HEK293 (cell line): ENCODE results near the gene PRR19.

ENCODE experiments used
- ATF2 ChIP-seq: fragments of 450-650 bp; formaldehyde crosslinking; IDR thresholded peaks from 2 replicates; pipeline ENCODE4 v1.5.1; 2016; ENCODE audit warnings: missing biosample characterization, missing genetic modification characterization, low read depth
- CTCF ChIP-seq: fragments of 450-650 bp; formaldehyde crosslinking; IDR thresholded peaks from 2 replicates; pipeline ENCODE4 v1.5.1; 2016; ENCODE audit warnings: missing biosample characterization, missing genetic modification characterization
- GLI4 ChIP-seq: fragments of 450-650 bp; formaldehyde crosslinking; IDR thresholded peaks from 2 replicates; pipeline ENCODE4 v1.5.1; 2016; ENCODE audit warnings: missing biosample characterization, missing genetic modification characterization
- MYNN ChIP-seq: fragments of 450-650 bp; formaldehyde crosslinking; IDR thresholded peaks from 2 replicates; pipeline ENCODE4 v1.5.1; 2016; ENCODE audit warnings: missing biosample characterization, missing genetic modification characterization, borderline replicate concordance
- SALL2 ChIP-seq: fragments of 450-650 bp; formaldehyde crosslinking; IDR thresholded peaks from 2 replicates; pipeline ENCODE4 v1.5.0; 2017; ENCODE audit warnings: missing biosample characterization, mild to moderate bottlenecking, missing genetic modification characterization, borderline replicate concordance
- YY1 ChIP-seq: fragments of 450-650 bp; formaldehyde crosslinking; IDR thresholded peaks from 2 replicates; pipeline ENCODE4 v1.5.1; 2018; ENCODE audit warnings: missing biosample characterization, missing genetic modification characterization
- ZBTB20 ChIP-seq: fragments of 450-650 bp; formaldehyde crosslinking; IDR thresholded peaks from 2 replicates; pipeline ENCODE4 v1.5.1; 2016; ENCODE audit warnings: missing biosample characterization, missing genetic modification characterization
- ZNF2 ChIP-seq: fragments of 450-650 bp; formaldehyde crosslinking; IDR thresholded peaks from 2 replicates; pipeline ENCODE4 v1.5.1; 2016; ENCODE audit warnings: missing biosample characterization, missing genetic modification characterization
- ZNF24 ChIP-seq: fragments of 450-650 bp; formaldehyde crosslinking; IDR thresholded peaks from 2 replicates; pipeline ENCODE4 v1.5.1; 2016; ENCODE audit warnings: missing biosample characterization, missing genetic modification characterization
- ZNF274 ChIP-seq, 2 experiments: fragments of 200-500 bp in 1 of 2; fragments of 450-650 bp in 1 of 2; sonication (Bioruptor generic) in 1 of 2; formaldehyde crosslinking in 1 of 2; IDR thresholded peaks; 2 replicates each; pipeline versions ENCODE4 v1.5.1 to v1.6.1; 2014 to 2016; ENCODE audit warnings: borderline replicate concordance in 1 of 2, inconsistent platforms in 1 of 2, low read length in 1 of 2, missing biosample characterization in 1 of 2, missing genetic modification characterization in 1 of 2
- ZNF701 ChIP-seq: fragments of 450-650 bp; formaldehyde crosslinking; IDR thresholded peaks from 2 replicates; pipeline ENCODE4 v1.5.1; 2016; ENCODE audit warnings: missing biosample characterization, missing genetic modification characterization
- ZNF707 ChIP-seq: fragments of 450-650 bp; formaldehyde crosslinking; IDR thresholded peaks from 2 replicates; pipeline ENCODE4 v1.5.1; 2016; ENCODE audit warnings: missing biosample characterization, missing genetic modification characterization

GRCh38 chr19:42280815-42281145 lies 21.2 kb upstream of the PRR19 start:
- no peak for TF ChIP-seq GLI4 (tag by site-specific recombination)
- no peak for TF ChIP-seq CTCF (tag by site-specific recombination)
- no peak for TF ChIP-seq ZNF707
- TF ChIP-seq ATF2 (tag by site-specific recombination) = no peak
- no peak for TF ChIP-seq SALL2 (tag by site-specific recombination)
- TF ChIP-seq ZNF24 (tag by site-specific recombination) = no peak
- TF ChIP-seq ZNF2 (tag by site-specific recombination) = no peak
- TF ChIP-seq ZNF274 (IDR thresholded peaks at IDR 0.05; ENCODE audit: low read length) = no peak
- TF ChIP-seq ZNF274 (tag by site-specific recombination; IDR thresholded peaks at IDR 0.05; ENCODE audit: borderline replicate concordance) = no peak
- TF ChIP-seq ZBTB20 (tag by site-specific recombination) = no peak
- no peak for TF ChIP-seq ZNF701 (tag by site-specific recombination)
- no peak for TF ChIP-seq YY1 (tag by site-specific recombination)
- no peak for TF ChIP-seq MYNN (tag by site-specific recombination)
